ENCODE measurements around the gene CACNA1S.

The CACNA1S gene

DNA sequence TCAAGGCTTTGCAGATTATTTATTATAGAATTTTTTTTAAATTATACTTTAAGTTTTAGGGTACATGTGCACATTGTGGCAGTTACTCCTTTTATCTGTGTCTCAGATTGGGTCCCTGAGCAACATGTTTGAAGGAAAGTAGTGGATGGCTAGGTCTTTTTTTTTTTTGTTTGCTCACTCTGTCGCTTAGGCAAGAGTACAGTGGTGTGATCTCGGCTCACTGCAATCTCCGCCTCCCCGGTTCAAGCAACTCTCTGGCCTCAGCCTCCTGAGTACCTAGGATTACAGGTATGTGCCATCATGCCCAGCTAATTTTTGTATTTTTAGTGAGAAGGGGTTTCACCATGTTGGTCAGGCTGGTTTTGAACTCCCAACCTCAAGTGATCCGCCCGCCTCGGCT is 49.1 kb downstream of the CACNA1S start:
- Histone ChIP-seq H3K79me2 (ENCODE audit: control insufficient read depth, low read length) (no peaks in the 10 kb centered on the region), H3K27ac (ENCODE audit: low read depth, low read length) (no peak overlapping the region), H3K9me2 (replicated peaks; ENCODE audit: control insufficient read depth, low read length) (no peaks in the 10 kb centered on the region), H3K4me2 (ENCODE audit: low read length) (no peak overlapping the region), H3F3A (ENCODE audit: control insufficient read depth, insufficient read depth) (no peaks in the 10 kb centered on the region), H3K9me3 (ENCODE audit: control insufficient read depth, insufficient read depth, low read length) (no peaks in the 10 kb centered on the region), H4K20me1 (ENCODE audit: control insufficient read depth, insufficient read depth, low read depth, low read length) (no peaks in the 10 kb centered on the region), H3K4me3 (ENCODE audit: low read length) (no peak overlapping the region), H3K36me3 (ENCODE audit: control insufficient read depth, low read length) (no peaks in the 10 kb centered on the region), H3K4me1 (ENCODE audit: control insufficient read depth, low read length) (0 out of 2 replicates have a peak, but pooled peaks cover 3% of the 10 kb centered on the region), H3K27me3 (ENCODE audit: control insufficient read depth, low read length) (peaks cover 18% of the 10 kb centered on the region)
- no peak for TF ChIP-seq EZH2phosphoT487 (IDR thresholded peaks at IDR 0.05; ENCODE audit: borderline replicate concordance, low read length)
- no peak for TF ChIP-seq CTCF (IDR thresholded peaks at IDR 0.05; ENCODE audit: low read depth, low read length, poor library complexity, severe bottlenecking)

DNA sequence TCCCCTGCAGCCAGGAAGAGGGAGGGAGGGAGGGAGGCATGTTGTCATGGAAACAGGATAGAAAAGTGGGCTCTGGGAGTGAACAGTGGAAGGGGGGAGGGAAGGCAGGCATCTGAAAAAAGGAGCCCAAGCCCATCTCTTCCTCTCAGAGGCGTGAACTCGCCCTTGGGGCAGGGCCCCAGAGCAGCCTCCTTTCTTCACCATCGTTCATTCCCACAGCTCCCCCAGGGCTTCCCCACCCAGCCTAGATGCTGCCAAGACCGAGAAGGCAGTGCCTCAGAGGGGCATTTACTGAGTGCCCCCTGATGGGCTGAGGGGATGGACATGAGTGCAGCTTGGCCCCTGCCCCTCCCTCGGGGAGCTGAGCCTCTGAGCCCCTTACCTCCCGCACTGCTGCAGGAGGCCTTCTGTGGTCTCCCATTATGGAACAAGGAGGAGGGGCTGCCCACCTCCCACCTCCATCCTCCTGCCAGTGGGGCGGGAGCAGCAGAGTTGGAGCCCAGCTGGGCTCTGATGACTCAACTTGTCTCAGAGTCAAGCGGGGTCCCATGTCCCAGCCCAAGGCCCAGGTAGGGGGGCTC is 49.6 kb downstream of the CACNA1S start:
- H3K4me1 ChIP-seq (ENCODE audit: control insufficient read depth, low read length): 0 out of 2 replicates have a peak, but pooled peaks cover 3% of the 10 kb centered on the region
- TF ChIP-seq CTCF (IDR thresholded peaks at IDR 0.05; ENCODE audit: low read depth, low read length, poor library complexity, severe bottlenecking): no peak
- no peak for TF ChIP-seq EZH2phosphoT487 (IDR thresholded peaks at IDR 0.05; ENCODE audit: borderline replicate concordance, low read length)

DNA sequence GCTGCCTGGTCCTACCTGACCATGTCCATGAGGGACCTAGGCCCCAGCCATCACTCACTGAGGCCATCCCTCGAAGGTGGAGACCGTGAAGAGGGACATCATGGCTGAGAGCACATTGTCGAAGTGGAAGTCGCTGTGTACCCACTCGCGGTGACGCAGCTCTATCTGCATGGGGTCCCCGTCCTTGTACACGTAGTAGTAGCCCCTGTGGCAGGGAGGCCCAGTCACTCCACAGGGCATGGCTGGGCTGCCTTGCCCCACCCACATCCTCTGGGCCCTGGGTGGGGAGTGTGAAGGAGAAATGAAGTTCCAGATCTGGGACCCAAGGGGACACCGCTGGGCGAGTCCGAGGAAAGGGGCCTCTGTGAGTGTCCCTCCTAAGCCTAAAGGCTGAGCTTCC is 50.3 kb downstream of the CACNA1S start:
- Histone ChIP-seq H3K4me3 (ENCODE audit: low read length) (no peak overlapping the region), H3K9me2 (replicated peaks; ENCODE audit: control insufficient read depth, low read length) (no peaks in the 10 kb centered on the region), H3K4me1 (ENCODE audit: control insufficient read depth, low read length) (peaks cover 9% of the 10 kb centered on the region), H3K79me2 (ENCODE audit: control insufficient read depth, low read length) (no peaks in the 10 kb centered on the region), H3K4me2 (ENCODE audit: low read length) (no peak overlapping the region), H4K20me1 (ENCODE audit: control insufficient read depth, insufficient read depth, low read depth, low read length) (no peaks in the 10 kb centered on the region), H3K27ac (ENCODE audit: low read depth, low read length) (no peak overlapping the region), H3K27me3 (ENCODE audit: control insufficient read depth, low read length) (peaks cover 18% of the 10 kb centered on the region), H3K9me3 (ENCODE audit: control insufficient read depth, insufficient read depth, low read length) (no peaks in the 10 kb centered on the region), H3F3A (ENCODE audit: control insufficient read depth, insufficient read depth) (no peaks in the 10 kb centered on the region), H3K36me3 (ENCODE audit: control insufficient read depth, low read length) (no peaks in the 10 kb centered on the region)
- TF ChIP-seq CTCF (IDR thresholded peaks at IDR 0.05; ENCODE audit: low read depth, low read length, poor library complexity, severe bottlenecking) (no peak), EZH2phosphoT487 (IDR thresholded peaks at IDR 0.05; ENCODE audit: borderline replicate concordance, low read length) (no peak)

More for the DNA sequence above, 49.6 kb downstream of the CACNA1S start:
- Histone ChIP-seq H3K79me2 (ENCODE audit: control insufficient read depth, low read length) (no peaks in the 10 kb centered on the region), H3K4me3 (ENCODE audit: low read length) (no peak overlapping the region), H3K27ac (ENCODE audit: low read depth, low read length) (no peak overlapping the region), H3F3A (ENCODE audit: control insufficient read depth, insufficient read depth) (no peaks in the 10 kb centered on the region), H3K9me2 (replicated peaks; ENCODE audit: control insufficient read depth, low read length) (no peaks in the 10 kb centered on the region), H3K27me3 (ENCODE audit: control insufficient read depth, low read length) (peaks cover 18% of the 10 kb centered on the region), H3K9me3 (ENCODE audit: control insufficient read depth, insufficient read depth, low read length) (no peaks in the 10 kb centered on the region), H3K4me2 (ENCODE audit: low read length) (no peak overlapping the region), H4K20me1 (ENCODE audit: control insufficient read depth, insufficient read depth, low read depth, low read length) (no peaks in the 10 kb centered on the region), H3K36me3 (ENCODE audit: control insufficient read depth, low read length) (no peaks in the 10 kb centered on the region)
